Measurements from ENCODE around the gene TMEM132D.

The TMEM132D gene

DNA sequence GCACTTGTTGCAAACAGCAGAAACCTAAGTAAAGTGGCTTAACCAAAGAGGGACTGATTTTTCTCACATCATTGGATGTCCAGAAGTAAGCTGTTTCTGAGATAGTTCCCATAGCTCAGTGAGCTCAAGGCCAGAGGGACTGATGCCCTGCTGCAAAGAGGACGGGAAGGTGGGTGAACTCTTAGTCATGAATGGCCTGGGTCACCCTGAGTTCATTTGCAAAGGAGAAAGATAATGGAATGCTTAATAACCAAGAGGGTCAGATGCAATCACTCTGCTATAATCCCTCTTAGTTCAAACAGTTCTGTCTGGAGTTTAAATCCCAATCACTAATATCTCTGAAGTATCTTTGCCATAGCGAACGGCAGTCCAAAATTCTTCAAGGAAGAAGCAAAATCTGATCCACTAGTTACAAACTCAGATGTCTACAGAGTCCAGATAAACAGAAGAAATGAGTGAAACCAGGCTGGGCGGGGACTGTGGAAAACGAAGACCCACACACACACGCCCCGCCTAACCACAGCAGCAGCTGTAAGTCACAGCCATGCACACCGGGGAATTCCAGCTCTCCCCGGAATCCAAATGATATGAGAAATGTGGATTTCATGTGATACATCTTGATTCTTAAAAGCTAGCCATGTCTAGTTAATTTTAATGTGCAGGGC, 289.5 kb downstream of the TMEM132D start:
- DNase-seq (ENCODE audit: extremely low spot score): no peak
- ChIA-PET POLR2A (no interaction called here), CTCF (no interaction called here)
- TF ChIP-seq, protein P1, sequence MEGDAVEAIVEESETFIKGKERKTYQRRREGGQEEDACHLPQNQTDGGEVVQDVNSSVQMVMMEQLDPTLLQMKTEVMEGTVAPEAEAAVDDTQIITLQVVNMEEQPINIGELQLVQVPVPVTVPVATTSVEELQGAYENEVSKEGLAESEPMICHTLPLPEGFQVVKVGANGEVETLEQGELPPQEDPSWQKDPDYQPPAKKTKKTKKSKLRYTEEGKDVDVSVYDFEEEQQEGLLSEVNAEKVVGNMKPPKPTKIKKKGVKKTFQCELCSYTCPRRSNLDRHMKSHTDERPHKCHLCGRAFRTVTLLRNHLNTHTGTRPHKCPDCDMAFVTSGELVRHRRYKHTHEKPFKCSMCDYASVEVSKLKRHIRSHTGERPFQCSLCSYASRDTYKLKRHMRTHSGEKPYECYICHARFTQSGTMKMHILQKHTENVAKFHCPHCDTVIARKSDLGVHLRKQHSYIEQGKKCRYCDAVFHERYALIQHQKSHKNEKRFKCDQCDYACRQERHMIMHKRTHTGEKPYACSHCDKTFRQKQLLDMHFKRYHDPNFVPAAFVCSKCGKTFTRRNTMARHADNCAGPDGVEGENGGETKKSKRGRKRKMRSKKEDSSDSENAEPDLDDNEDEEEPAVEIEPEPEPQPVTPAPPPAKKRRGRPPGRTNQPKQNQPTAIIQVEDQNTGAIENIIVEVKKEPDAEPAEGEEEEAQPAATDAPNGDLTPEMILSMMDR (IDR thresholded peaks at IDR 0.05; ENCODE audit: control extremely low read depth, extremely low read depth, low read depth, missing control alignments): no peak

DNA sequence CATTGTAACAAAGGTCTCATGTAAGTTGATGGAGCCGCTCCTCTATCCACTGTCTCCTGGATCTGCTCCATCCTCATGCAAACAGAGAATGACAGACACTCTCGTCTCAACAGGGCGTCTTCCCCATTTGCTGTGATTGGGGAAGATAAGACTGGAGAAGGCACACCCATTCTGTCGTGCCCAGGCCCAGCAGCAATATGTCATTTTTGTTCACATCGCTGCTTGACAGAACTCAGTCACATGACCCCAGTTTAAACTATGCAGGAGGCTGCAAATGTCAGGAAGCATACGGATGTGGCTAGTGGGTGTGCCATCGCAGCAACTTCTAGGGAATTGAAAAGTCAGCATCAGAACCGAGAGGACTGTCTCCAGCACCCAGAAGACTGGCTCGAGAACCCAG, 290.5 kb downstream of the TMEM132D start:
- no peak for DNase-seq (ENCODE audit: extremely low spot score)
- ChIA-PET POLR2A (no interaction called here), CTCF (no interaction called here)
- TF ChIP-seq, protein P1 (IDR thresholded peaks at IDR 0.05; ENCODE audit: control extremely low read depth, extremely low read depth, low read depth, missing control alignments): no peak

DNA sequence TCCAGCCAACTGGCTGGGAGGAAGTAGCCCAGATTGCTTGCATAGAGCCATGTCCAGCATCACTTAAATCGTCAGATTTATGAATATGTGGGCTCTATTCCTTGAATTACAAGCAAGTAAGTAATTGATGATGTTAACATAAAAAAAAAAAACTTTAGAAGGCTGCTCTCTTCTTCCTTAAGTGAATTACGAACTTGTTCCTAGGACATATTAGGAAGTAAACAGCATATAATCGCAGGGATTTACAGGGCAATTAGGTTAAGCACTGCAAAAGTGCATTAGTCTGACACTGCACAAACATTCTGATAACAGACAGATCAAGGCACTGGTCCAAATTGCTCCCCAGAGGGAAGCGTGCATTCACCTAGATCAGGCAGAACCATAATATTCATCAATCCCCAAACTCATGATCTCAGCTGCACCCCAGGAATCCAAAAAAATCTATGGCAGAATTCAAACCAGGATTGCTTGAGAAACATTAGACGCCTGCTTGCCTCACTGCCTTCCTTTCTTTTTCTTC, 293.2 kb downstream of the TMEM132D start:
- CTCF ChIA-PET: interaction anchor here (1.2 kb wide), 1 partner anchor 22 kb away, joined by 4 read pairs; no protein-coding TSS in a partner anchor
- DNase-seq (ENCODE audit: extremely low spot score): no peak
- POLR2A ChIA-PET: no interaction called here
- TF ChIP-seq, protein P1 (IDR thresholded peaks at IDR 0.05; ENCODE audit: control extremely low read depth, extremely low read depth, low read depth, missing control alignments): no peak

DNA sequence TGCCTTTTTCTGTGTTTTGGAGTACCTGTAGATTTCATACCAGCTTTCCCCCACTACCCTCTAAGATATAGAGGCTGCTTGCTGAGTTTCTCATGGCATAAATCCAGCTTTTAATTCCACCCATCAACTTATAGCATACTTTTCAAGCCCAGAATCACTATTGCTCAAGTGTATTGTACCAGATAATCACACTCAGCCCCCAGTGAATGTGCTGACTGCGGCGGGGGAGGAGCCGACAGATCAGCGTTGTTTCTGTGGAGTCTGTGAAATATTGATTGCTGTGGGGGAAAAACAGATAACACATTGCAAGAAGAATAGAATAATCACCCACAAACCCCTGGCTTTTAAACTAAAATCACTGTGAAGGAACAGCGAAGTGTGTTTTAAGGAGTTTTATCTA, 296.1 kb downstream of the TMEM132D start:
- TF ChIP-seq, protein P1 (IDR thresholded peaks at IDR 0.05; ENCODE audit: control extremely low read depth, extremely low read depth, low read depth, missing control alignments): no peak
- DNase-seq (ENCODE audit: extremely low spot score): no peak
- ChIA-PET CTCF (no interaction called here), POLR2A (no interaction called here)

DNA sequence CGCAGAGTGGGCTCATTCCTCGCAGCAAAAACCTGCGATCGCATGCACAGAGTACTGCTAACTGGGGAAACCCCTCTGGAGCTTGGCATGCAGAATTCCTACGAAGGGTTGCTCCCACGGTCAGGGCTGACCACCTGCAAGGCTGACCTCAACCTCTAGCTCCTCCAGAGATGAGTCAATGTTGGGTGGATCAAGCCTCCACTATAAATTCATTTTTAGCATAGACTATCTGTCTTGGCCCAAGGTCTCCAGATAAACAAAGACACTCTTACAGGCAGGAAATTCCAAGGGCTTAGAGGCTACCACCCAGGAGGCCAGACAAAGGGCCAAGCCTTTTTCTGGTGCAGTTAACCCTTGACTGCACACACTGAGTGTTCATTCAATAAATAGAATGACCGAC, 296.5 kb downstream of the TMEM132D start:
- TF ChIP-seq, protein P1 (IDR thresholded peaks at IDR 0.05; ENCODE audit: control extremely low read depth, extremely low read depth, low read depth, missing control alignments): no peak
- DNase-seq (ENCODE audit: extremely low spot score): no peak
- CTCF ChIA-PET: no interaction called here
- POLR2A ChIA-PET: no interaction called here

DNA sequence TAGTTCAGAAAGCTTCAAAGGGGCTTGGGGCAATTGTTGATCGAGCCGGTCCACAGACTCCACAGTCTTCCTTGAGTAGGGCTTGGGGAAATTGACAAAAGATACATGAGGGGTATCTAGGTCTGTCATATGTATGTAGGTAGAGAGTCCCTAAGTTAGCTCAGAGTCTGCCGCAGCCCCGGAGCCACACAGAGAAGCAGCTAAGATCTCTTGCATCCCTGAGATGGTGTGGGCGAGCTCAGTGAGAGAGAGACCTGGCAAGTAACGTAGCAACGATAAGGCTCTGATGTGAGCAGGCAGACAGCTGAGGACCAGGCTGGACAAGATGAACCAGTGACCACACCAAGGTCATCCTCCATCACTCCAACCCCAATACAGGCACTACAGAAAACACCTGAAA, 297.6 kb downstream of the TMEM132D start:
- ChIA-PET CTCF (no interaction called here), POLR2A (no interaction called here)
- no peak for DNase-seq (ENCODE audit: extremely low spot score)
- TF ChIP-seq, protein P1 (IDR thresholded peaks at IDR 0.05; ENCODE audit: control extremely low read depth, extremely low read depth, low read depth, missing control alignments): no peak

Data from GM10248 (cell line).